ENCODE results near the gene STIP1. TPM values are rescaled to one million over a fixed set of nuclear protein-coding genes. Genes with fewer than 3 reads are reported as not detected.
"Not testable (repeated sequence)": the region's sequence is repeated elsewhere in the genome, so short reads cannot be mapped to it uniquely, and the experiment has no call there.

STIP1 gene
- total and polyA plus RNA-seq, 2 donors (not counting 1 experiment from before 2014, with no cell fraction given) = 98.8 to 147 TPM

DNA sequence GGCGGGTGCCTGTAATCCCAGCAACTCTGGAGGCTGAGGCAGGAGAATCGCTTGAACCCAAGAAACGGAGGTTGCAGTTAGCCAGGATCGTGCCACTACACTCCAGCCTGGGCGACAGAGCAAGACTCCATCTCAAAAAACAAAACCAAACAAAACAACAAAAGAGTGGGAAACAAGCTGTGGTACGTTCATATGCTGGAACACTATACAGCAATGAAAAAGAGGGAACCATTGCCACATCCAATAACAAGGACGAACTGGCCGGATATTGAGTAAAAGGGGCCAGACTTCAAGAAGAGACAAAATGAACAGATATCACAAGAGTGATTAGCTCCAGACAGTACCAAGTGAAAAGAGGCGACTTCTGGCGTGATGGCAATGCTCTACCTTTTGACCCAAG, 24.9 kb upstream of the STIP1 start:
- H3K27me3 ChIP-seq (ENCODE audit: control insufficient read depth, insufficient read depth, low read length) = no peaks in the 10 kb centered on the region
- no peak overlapping the region for H3K4me2 ChIP-seq (ENCODE audit: extremely low read depth, insufficient read depth, low read length)
- DNase-seq (ENCODE audit: low read depth in 2 of 2) = no peak
- TF ChIP-seq EZH2 (IDR thresholded peaks at IDR 0.05; ENCODE audit: low read length, missing control alignments) = no peak
- TF ChIP-seq, protein P1, sequence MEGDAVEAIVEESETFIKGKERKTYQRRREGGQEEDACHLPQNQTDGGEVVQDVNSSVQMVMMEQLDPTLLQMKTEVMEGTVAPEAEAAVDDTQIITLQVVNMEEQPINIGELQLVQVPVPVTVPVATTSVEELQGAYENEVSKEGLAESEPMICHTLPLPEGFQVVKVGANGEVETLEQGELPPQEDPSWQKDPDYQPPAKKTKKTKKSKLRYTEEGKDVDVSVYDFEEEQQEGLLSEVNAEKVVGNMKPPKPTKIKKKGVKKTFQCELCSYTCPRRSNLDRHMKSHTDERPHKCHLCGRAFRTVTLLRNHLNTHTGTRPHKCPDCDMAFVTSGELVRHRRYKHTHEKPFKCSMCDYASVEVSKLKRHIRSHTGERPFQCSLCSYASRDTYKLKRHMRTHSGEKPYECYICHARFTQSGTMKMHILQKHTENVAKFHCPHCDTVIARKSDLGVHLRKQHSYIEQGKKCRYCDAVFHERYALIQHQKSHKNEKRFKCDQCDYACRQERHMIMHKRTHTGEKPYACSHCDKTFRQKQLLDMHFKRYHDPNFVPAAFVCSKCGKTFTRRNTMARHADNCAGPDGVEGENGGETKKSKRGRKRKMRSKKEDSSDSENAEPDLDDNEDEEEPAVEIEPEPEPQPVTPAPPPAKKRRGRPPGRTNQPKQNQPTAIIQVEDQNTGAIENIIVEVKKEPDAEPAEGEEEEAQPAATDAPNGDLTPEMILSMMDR (conservative IDR thresholded peaks at IDR 0.05 in 1 of 2, IDR thresholded peaks at IDR 0.05 in 1 of 2; ENCODE audit: low read depth in 1 of 2, low read length in 2 of 2) = no peak
- H3K79me2 ChIP-seq (ENCODE audit: control insufficient read depth, insufficient read depth, low read length) = no peaks in the 10 kb centered on the region
- H3K9ac ChIP-seq (ENCODE audit: insufficient read depth, low read length) = no peak overlapping the region
- no peak overlapping the region for H3K4me3 ChIP-seq (replicated peaks in 1 of 4; ENCODE audit: control extremely low read depth in 1 of 4, insufficient read depth in 1 of 4, low read depth in 3 of 4, low read length in 4 of 4)
- H3K27ac ChIP-seq (ENCODE audit: insufficient read depth, low read length) = no peak overlapping the region
- H3K9me3 ChIP-seq (ENCODE audit: control insufficient read depth, insufficient read depth, low read depth, low read length) = no peaks in the 10 kb centered on the region
- H4K20me1 ChIP-seq (ENCODE audit: control insufficient read depth, extremely low read depth, insufficient read depth, low read length) = no peaks in the 10 kb centered on the region
- H3K4me1 ChIP-seq (ENCODE audit: control insufficient read depth, extremely low read depth, insufficient read depth, low read length) = peaks cover 6% of the 10 kb centered on the region
- H3K36me3 ChIP-seq (ENCODE audit: control insufficient read depth, insufficient read depth, low read length) = no peaks in the 10 kb centered on the region
- no peak overlapping the region for H2AFZ ChIP-seq (ENCODE audit: low read length)

DNA sequence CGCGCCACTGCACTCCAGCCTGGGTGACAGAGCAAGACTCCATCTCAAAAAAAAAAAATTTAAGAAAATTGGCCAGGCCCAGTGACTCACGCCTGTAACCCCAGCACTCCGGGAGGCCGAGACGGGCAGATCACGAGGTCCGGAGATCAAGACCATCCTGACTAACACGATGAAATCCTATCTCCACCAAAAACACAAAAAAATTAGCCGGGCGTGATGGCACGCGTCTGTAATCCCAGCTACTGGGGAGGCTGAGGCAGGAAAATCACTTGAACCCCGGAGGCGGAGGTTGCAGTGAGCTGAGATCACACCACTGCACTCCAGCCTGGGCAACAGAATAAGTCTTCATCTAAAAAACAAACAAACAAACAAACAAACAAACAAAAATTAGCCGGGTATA, 23.2 kb upstream of the STIP1 start:
- H3K9me3 ChIP-seq (ENCODE audit: control insufficient read depth, insufficient read depth, low read depth, low read length); H3K4me2 ChIP-seq (ENCODE audit: extremely low read depth, insufficient read depth, low read length); H3K9ac ChIP-seq (ENCODE audit: insufficient read depth, low read length); H3K4me1 ChIP-seq (ENCODE audit: control insufficient read depth, extremely low read depth, insufficient read depth, low read length); DNase-seq (ENCODE audit: low read depth in 2 of 2); H3K79me2 ChIP-seq (ENCODE audit: control insufficient read depth, insufficient read depth, low read length); H3K27ac ChIP-seq (ENCODE audit: insufficient read depth, low read length); H3K36me3 ChIP-seq (ENCODE audit: control insufficient read depth, insufficient read depth, low read length); H2AFZ ChIP-seq (ENCODE audit: low read length); H3K4me3 ChIP-seq (replicated peaks in 1 of 4; ENCODE audit: control extremely low read depth in 1 of 4, insufficient read depth in 1 of 4, low read depth in 3 of 4, low read length in 4 of 4); H3K27me3 ChIP-seq (ENCODE audit: control insufficient read depth, insufficient read depth, low read length); H4K20me1 ChIP-seq (ENCODE audit: control insufficient read depth, extremely low read depth, insufficient read depth, low read length): not testable (repeated sequence)

DNA sequence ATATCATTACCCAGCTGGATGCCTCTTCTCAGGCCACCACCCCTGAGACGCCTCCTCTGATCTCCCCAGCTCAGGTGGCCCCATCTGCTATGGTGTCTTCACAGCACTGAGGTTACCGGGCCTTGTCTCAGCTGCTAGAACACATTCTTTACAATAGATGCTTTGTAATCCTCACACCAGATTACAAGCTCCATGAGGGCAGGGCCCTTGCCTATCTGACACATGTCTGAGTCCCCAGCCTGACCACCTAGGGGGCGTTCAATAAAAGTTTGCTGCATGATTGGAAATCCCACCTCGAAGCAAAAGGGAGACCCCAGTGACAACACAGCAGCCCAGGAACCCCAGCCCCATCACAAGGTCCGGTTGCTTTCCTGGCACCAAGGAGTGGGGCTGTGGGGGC, 22.0 kb upstream of the STIP1 start:
- H2AFZ ChIP-seq (ENCODE audit: low read length) = no peak overlapping the region
- no peaks in the 10 kb centered on the region for H3K9me3 ChIP-seq (ENCODE audit: control insufficient read depth, insufficient read depth, low read depth, low read length)
- no peak for DNase-seq (ENCODE audit: low read depth in 2 of 2)
- no peaks in the 10 kb centered on the region for H4K20me1 ChIP-seq (ENCODE audit: control insufficient read depth, extremely low read depth, insufficient read depth, low read length)
- no peak overlapping the region for H3K27ac ChIP-seq (ENCODE audit: insufficient read depth, low read length)
- H3K9ac ChIP-seq (ENCODE audit: insufficient read depth, low read length) = no peak overlapping the region
- H3K4me2 ChIP-seq (ENCODE audit: extremely low read depth, insufficient read depth, low read length) = no peak overlapping the region
- no peaks in the 10 kb centered on the region for H3K36me3 ChIP-seq (ENCODE audit: control insufficient read depth, insufficient read depth, low read length)
- no peaks in the 10 kb centered on the region for H3K27me3 ChIP-seq (ENCODE audit: control insufficient read depth, insufficient read depth, low read length)
- peaks cover 6% of the 10 kb centered on the region for H3K4me1 ChIP-seq (ENCODE audit: control insufficient read depth, extremely low read depth, insufficient read depth, low read length)
- TF ChIP-seq EZH2 (IDR thresholded peaks at IDR 0.05; ENCODE audit: low read length, missing control alignments) = no peak
- TF ChIP-seq, protein P1 (conservative IDR thresholded peaks at IDR 0.05 in 1 of 2, IDR thresholded peaks at IDR 0.05 in 1 of 2; ENCODE audit: low read depth in 1 of 2, low read length in 2 of 2) = no peak
- H3K4me3 ChIP-seq (replicated peaks in 1 of 4; ENCODE audit: control extremely low read depth in 1 of 4, insufficient read depth in 1 of 4, low read depth in 3 of 4, low read length in 4 of 4) = no peak overlapping the region
- no peaks in the 10 kb centered on the region for H3K79me2 ChIP-seq (ENCODE audit: control insufficient read depth, insufficient read depth, low read length)
